CD4-positive, alpha-beta T cell treated with Interleukin-6 at 100 ng/mL for 8 hours (primary cell): ENCODE measurements around the gene KLF12.
A peak's percentile ranks its signal among the peaks of the same experiment; 100 is the strongest.

Experiments used
- DNase-seq: peaks from one replicate; pipeline ENCODE4 v3.0.0-alpha.2; 2020; ENCODE audit warnings: mixed read lengths, low spot score

The KLF12 gene

GRCh38 chr13:74134221-74134776 lies at the start of gene KLF12:
Gene KLF12 (minus strand): TSS chr13:74134404.
- peak; percentile 94 for DNase-seq

DNA sequence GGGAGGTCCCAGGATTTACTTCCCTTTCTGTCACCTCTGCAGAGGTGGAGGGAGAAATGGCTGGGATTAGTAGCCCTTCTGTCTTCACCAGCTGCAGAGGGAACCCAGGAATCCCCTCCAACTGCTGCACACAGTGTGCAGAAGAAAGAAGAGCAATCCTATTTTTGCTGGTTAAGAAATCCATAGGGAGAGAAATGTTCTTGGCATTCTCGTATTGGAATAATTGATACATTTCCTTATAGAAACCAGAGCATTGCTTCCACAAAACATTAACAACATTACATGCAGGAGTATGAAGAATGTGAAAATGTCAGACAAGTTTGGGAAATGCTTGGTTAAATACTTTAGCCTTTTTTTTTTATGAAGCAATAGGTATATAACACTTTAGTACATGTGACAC lies 48.3 kb upstream of the KLF12 start:
- DNase-seq: no peak

GRCh38 chr13:74174810-74175209 lies 40.6 kb upstream of the KLF12 start:
- no peak for DNase-seq

DNA sequence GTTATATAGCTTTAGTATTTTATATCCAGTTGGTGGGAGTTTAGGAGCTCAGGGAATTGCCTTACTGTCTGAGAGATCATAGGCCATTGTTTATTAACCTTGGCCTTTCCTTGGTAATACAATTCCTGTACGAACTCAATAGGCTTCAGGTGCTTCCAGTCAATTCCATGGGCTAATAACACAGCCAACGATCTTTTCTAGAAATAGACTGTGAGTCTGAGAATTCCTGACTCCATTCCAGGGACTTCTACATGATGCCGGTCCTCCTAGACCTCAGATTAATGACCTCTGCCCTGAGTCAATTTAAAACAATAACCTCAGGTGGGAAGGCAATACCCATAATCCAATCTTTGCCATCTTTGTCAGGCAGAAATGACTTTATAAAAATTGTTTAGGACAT lies 39.6 kb upstream of the KLF12 start:
- DNase-seq: no peak

GRCh38 chr13:74171641-74172040 lies 37.4 kb upstream of the KLF12 start:
- no peak for DNase-seq

DNA sequence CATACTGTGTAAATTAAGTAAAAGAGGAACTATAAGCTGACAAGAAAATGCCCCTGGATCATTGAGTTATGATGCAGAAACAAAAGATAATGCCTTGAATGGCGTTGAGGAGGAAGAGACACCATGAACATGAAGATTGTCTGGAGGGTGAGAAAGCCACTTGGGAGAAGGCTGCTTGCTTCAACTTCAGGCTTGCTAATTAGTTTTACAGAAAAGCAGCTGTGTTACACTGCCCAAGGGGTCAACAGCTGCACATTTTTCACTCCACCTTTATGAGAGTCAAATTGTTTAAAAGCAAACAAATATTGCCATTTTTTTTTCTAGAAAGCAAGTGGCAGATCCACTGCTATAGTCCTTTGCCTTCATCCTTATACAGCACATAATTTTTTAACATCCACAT lies 35.5 kb upstream of the KLF12 start:
- DNase-seq: no peak

DNA sequence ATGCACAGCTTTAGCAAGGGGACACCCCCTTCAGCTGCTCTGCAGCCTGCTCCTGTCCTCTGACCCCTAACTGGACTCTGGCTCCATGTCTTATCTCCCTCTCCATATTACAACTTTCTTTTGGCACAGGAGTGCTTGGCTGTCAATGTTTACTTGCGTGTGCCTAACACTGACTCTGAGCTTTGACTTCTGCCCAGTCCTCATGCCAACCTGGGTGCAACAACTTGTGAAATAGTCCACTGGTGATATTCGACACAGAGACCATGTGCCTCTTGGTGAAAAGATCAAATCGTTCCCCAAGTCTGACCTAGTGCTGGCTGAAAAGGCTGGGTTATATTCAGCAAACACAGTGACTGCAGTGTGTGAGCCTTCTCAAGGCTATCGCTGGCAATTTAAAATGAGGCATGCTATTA lies 34.1 kb upstream of the KLF12 start:
- DNase-seq: no peak

DNA sequence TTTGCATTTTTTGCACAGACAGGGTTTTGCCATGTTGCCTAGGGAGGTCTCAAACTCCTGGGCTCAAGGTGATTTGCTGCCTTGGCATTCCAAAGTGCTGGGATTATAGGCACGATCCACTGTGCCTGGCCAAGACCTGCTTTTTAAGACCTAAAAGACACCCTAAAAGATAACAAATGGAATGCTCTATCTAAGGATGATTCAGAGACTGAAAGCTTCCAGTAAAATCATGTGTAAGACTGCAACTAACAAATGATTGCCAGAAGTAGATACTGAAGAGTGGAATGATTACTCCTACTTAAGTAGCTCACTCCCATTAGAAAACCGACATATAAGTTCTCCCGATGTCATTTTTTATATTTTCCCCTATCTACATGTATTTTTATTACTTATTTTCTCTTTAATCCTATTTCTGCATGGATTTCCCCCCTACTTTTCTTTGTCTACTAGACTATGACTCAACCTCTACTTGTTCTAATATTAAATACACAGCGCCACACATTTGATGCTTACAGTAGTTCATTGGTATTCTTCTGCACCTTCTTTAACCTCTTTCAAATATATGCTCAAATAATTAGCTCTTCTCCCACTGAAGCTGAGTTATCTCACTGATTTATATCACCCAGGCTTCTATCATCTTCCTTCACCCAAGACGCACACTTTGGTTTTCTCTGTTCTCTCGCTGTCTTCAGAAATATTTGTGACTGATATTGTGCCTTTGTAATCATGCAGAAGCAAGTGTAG lies 32.2 kb upstream of the KLF12 start:
- no peak for DNase-seq

- DNase-seq: no peak
Measured at GRCh38 chr13:74162782-74163181, 28.6 kb upstream of the KLF12 start.

GRCh38 chr13:74162135-74162534 lies 27.9 kb upstream of the KLF12 start:
- no peak for DNase-seq

DNA sequence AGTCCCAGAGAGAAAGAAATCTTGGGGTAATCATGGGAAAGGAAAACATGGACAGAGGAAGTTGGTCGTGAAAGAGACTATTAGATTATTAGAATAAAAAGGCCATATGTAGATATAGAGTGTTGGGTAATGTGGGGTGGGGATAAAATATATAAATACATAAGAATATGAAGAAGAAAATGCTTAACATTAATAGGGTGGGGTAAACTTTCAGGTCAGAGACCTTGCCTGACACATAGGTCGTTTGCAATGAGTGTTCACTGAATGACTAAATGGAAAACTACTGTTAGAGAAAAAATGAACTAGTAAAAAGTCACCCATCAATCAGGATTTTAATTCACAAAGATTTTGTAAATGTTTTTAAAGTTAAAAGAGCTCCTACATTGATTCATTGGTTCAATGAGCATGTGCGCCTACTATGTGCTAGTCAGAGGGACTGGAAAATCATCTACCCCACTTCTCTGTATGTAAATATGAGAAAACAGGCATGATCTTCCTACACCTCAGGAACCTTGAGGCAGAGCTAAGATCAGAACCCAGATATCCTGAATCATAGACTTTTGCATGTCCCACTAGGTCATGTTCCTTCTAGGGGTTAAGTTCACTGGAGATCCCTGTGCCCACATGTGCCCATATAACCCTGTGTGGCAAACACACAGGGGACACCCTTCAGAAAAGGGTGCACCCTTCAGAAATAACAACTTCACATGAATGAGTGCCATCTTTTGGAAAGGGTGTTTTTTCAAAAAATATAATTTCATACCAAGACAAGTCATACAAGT lies 24.6 kb upstream of the KLF12 start:
- DNase-seq: no peak

- no peak for DNase-seq
Measured at GRCh38 chr13:74158028-74158427, 23.8 kb upstream of the KLF12 start.

DNA sequence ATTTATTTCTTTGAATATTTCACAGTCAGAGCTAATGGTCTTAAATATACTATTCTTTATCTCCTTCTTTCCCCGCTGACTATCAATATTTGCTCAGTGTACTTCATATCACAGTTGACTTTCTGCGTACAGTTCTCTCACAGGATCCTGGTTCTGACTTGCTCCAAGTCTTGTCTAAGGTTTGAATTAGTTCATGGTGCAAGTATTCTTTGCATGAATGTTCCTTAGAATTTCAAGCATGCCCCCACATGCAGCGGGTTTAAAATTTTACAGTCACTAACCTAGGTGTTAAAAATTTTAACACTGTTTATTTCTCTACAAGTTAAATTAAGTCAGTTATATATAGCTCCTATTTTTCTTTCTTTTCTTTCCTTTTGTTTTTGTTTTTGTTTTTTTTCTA lies 20.8 kb upstream of the KLF12 start:
- no peak for DNase-seq

- no peak for DNase-seq
Measured at GRCh38 chr13:74153316-74153715, 19.1 kb upstream of the KLF12 start.

- DNase-seq: no peak
Measured at GRCh38 chr13:74151859-74152258, 17.7 kb upstream of the KLF12 start.

DNA sequence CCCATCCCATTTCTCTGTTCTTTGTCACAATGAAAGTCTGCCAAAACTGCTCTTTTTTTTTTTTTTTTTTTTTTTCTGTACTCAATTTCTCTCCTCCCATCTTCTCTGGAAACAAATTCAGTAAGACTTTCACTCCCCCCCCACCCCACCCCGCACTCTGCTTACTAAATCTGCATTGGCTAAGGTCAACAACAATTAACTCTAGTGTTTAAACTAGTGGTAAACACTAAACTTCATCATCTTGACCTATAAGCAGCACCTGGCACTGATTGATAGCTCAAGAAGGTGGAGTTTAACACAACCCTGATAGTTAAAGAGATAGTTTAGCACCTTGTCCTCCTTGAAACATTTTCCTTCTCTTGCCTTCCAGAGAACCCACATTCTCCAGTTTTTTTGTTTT lies 14.1 kb upstream of the KLF12 start:
- no peak for DNase-seq

GRCh38 chr13:74145249-74145975 lies 11.2 kb upstream of the KLF12 start:
- DNase-seq: no peak

GRCh38 chr13:74144269-74144668 lies 10.1 kb upstream of the KLF12 start:
- no peak for DNase-seq

- no peak for DNase-seq
Measured at GRCh38 chr13:74142257-74142656, 8.1 kb upstream of the KLF12 start.

DNA sequence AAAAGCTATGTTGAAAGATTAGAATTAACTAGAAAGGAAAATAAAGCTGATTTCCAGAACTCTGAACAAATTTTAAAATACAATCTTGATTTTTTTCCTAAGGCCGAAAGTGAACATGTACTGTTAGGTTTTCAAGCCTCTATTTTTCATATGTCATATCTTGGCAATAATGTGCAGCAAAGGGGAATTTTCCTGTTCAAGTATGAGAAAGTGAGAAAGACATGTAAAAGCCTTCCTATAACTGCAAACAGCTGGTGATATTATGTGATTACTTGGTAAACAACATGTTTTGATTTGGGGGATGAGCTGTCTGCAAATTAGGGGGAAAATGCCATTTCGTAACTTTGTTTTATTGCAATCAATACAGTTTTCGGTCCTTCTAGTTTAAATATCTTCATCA lies 4.0 kb upstream of the KLF12 start:
- DNase-seq: no peak

- peak; percentile 44 for DNase-seq
Measured at GRCh38 chr13:74136084-74136658, 2.0 kb upstream of the KLF12 start.
